Small intestine (tissue), 7 donors: ENCODE data around the gene HS3ST5. TPM values are rescaled to one million over a fixed set of nuclear protein-coding genes. Genes with fewer than 3 reads are reported as not detected.

Source experiments
- DNase-seq, 2 donors: peaks; one replicate each; pipeline versions ENCODE4 v3.0.0 to v3.0.0-alpha.2; 2013
- FAIRE-seq: peaks from 2 replicates; lab custom pipeline; 2012; peaks lifted over from hg19 to GRCh38; lab: Jason Lieb, UNC
- H3K27ac ChIP-seq, 3 donors: one replicate each; pipeline ENCODE4 v1.5.1; 2013; ENCODE audit warnings: low read length in 2 of 3, mild to moderate bottlenecking in 2 of 3, control low read depth in 1 of 3, inconsistent platforms in 1 of 3, low read depth in 1 of 3, moderate library complexity in 1 of 3
- H3K27me3 ChIP-seq, 3 donors: one replicate each; pipeline ENCODE4 v1.6.1; 2013; ENCODE audit warnings: low read length in 3 of 3, inconsistent platforms in 1 of 3; ENCODE audit not compliant: control insufficient read depth in 3 of 3, insufficient read depth in 3 of 3
- H3K36me3 ChIP-seq, 3 donors: one replicate each; pipeline ENCODE4 v1.6.1; 2013; ENCODE audit warnings: low read length in 3 of 3, inconsistent platforms in 1 of 3, low read depth in 1 of 3, mild to moderate bottlenecking in 1 of 3, moderate library complexity in 1 of 3; ENCODE audit not compliant: control insufficient read depth in 3 of 3, insufficient read depth in 2 of 3
- H3K4me1 ChIP-seq, 3 donors: one replicate each; pipeline ENCODE4 v1.6.1; 2013; ENCODE audit warnings: low read length in 2 of 3, inconsistent platforms in 1 of 3, low read depth in 1 of 3, mild to moderate bottlenecking in 1 of 3, moderate library complexity in 1 of 3; ENCODE audit not compliant: control insufficient read depth in 3 of 3, insufficient read depth in 2 of 3
- H3K4me3 ChIP-seq, 3 donors: one replicate each; pipeline ENCODE4 v1.5.1; 2013; ENCODE audit warnings: low read length in 3 of 3, control low read depth in 1 of 3, inconsistent platforms in 1 of 3, low read depth in 1 of 3, mild to moderate bottlenecking in 1 of 3, moderate library complexity in 1 of 3
- H3K9me3 ChIP-seq, 2 donors: one replicate each; pipeline ENCODE4 v1.6.1; 2013; ENCODE audit warnings: low read depth in 1 of 2, low read length in 1 of 2; ENCODE audit not compliant: control insufficient read depth in 2 of 2, insufficient read depth in 1 of 2
- WGBS, 3 donors: extraction: QIAGEN DNeasy Blood & Tissue Kit; methylation state at CpG; one replicate each; pipeline ENCODE4 v1.1.7; 2013; 5-methylcytosine and 5-hydroxymethylcytosine counted together
- polyA plus RNA-seq, 4 donors: library from polyadenylated mRNA; stranded (reverse) in 3 of 4; unstranded in 1 of 4; fragments of 200-250 nt in 3 of 4; fragments of 120-200 nt in 1 of 4; gene quantifications; one replicate each; pipeline versions ENCODE4 v1.2.1 to v1.2.3, GENCODE V29; 2013
- donor health status: healthy with polysubstance abuse.
- donor health status: control.
- donor health status: control.
- donor health status: Bipolar disorder and iron deficiency.
- donor health status: healthy.

Gene HS3ST5
- polyA plus RNA-seq, 4 donors = 0.46 to 0.92 TPM; not detected in 2

DNA sequence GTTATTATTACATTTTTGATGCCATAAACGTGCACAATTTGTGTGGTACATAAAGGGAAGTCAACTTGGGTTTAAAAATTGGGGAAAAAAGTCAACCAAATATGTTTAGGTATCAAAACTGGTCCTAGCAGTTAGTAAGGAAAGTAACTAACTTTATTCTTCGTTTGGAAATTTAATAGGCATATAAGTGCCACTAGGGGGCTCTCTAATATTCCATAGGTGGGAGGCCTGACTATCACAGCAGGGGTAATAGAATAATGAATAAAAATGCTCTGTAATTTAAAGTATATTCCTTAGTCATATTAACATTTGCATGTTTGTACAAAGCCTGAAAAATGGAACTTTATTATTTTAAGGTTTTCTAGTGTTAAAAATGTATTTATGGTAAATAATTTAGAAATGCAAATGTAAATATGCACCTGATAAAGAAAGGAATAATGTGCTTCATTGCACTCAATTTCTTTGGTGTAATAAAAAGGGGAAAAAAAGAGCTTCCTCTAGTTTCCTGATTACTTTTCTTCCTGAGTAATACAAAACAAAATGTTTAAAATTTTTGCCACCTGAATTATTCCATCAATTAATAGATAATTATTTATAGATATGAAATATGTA lies 246.2 kb downstream of the HS3ST5 start:
- DNase-seq (peak; percentile 32 to 38), FAIRE-seq (peak; percentile 51)
- Histone ChIP-seq H3K4me1 (no peaks in the 10 kb centered on the region), H3K27ac (no peak overlapping the region), H3K27me3 (no peaks in the 10 kb centered on the region), H3K9me3 (no peaks in the 10 kb centered on the region), H3K36me3 (no peaks in the 10 kb centered on the region), H3K4me3 (no peak overlapping the region)
- 1 to 3% (median 1%) methylated on average over 2 of the region's 2 CpGs for WGBS, 3 donors

DNA sequence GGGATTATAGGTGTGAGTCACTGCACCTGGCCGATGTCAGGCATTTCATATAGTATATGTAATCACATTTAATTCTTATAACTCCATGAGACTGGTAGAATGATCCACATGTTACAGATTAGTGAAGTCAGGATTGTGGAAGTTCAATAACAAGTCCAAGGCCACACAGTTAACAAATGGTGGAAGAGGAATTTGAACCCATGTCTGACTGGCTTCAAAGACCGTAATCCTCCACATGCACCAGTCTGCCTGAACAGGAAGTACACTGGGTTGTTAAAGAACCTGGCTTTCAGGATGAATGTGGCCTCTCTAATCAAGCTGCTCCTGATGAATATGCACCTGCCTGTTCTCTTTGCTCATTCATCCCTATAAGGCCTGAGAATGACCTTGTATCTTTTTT lies 249.9 kb downstream of the HS3ST5 start:
- Histone ChIP-seq H3K4me3 (no peak overlapping the region), H3K36me3 (no peaks in the 10 kb centered on the region), H3K27ac (no peak overlapping the region), H3K9me3 (no peaks in the 10 kb centered on the region), H3K4me1 (no peaks in the 10 kb centered on the region), H3K27me3 (no peaks in the 10 kb centered on the region)
- DNase-seq (peak in 1 of 2 donors; percentile 35), FAIRE-seq (no peak)
- WGBS, 3 donors = 25 to 67% (median 43%) methylated on average over 2 of the region's 2 CpGs

DNA sequence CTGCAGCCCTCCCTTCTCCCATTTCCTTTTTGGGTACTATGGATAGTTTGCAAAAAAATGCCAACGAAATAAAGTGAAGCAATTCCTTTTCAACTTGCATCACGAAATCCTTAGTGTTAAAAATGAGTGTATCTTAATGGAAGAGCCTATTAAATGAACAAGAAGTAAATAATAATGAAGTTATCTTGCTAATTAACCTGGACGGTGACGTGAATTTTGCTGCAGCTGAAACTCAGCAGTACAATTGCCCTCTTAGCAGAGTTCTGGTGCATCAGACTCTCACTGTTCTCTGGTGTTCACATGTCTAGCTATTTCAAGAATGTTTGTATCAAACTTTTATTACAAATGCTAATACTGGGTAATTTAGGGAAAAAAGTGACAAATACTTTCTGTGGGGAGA lies 252.2 kb downstream of the HS3ST5 start:
- Histone ChIP-seq H3K36me3 (no peaks in the 10 kb centered on the region), H3K4me3 (no peak overlapping the region), H3K9me3 (no peaks in the 10 kb centered on the region), H3K27ac (no peak overlapping the region), H3K4me1 (no peaks in the 10 kb centered on the region), H3K27me3 (no peaks in the 10 kb centered on the region)
- WGBS, 3 donors = 56 to 68% (median 64%) methylated on average over 4 of the region's 4 CpGs
- FAIRE-seq (no peak), DNase-seq (no peak)

- FAIRE-seq = no peak
- Histone ChIP-seq H3K9me3 (no peaks in the 10 kb centered on the region), H3K36me3 (no peaks in the 10 kb centered on the region), H3K27me3 (no peaks in the 10 kb centered on the region), H3K27ac (no peak overlapping the region), H3K4me1 (no peaks in the 10 kb centered on the region), H3K4me3 (no peak overlapping the region)
- 73 to 80% (median 75%) methylated on average over 2 of the region's 2 CpGs for WGBS, 3 donors
- DNase-seq = no peak
These were observed 255.3 kb downstream of the HS3ST5 start for GRCh38 chr6:114087496-114087895.

GRCh38 chr6:114085211-114085610 lies 257.6 kb downstream of the HS3ST5 start:
- DNase-seq = no peak
- no peak for FAIRE-seq
- Histone ChIP-seq H3K27me3 (no peaks in the 10 kb centered on the region), H3K4me1 (no peaks in the 10 kb centered on the region), H3K27ac (no peak overlapping the region), H3K9me3 (no peaks in the 10 kb centered on the region), H3K4me3 (no peak overlapping the region), H3K36me3 (no peaks in the 10 kb centered on the region)
- WGBS, 3 donors = 78 to 85% (median 80%) methylated on average over 2 of the region's 2 CpGs

- DNase-seq (no peak), FAIRE-seq (no peak)
- Histone ChIP-seq H3K27me3 (no peaks in the 10 kb centered on the region), H3K4me3 (no peak overlapping the region), H3K9me3 (no peaks in the 10 kb centered on the region), H3K27ac (no peak overlapping the region), H3K36me3 (no peaks in the 10 kb centered on the region), H3K4me1 (no peaks in the 10 kb centered on the region)
- WGBS, 3 donors = 86 to 91% (median 87%) methylated on average over 15 to 16 of the region's 16 CpGs
These were observed 258.4 kb downstream of the HS3ST5 start for GRCh38 chr6:114084327-114084890.

DNA sequence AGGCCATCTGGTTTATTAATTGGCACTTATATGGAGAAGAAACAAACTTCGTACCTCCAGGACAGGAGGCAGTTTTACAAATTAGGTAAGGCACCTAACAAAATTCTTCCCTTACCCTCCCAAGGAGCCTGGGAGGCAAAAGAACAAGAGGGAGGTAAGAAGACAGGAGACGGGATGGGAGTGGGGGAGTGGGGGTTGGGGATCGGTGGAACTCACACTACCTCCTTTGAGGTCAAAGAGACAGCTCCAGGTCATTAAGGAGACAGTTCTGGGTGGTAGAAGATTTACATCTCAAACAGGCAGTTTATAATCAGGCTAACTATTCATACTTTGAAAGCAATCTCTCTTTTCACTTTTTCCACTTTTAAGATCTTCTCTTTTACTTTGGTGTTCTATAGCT lies 259.6 kb downstream of the HS3ST5 start:
- no peak for FAIRE-seq
- no peak for DNase-seq
- WGBS, 3 donors = 62 to 69% (median 68%) methylated on average over 3 of the region's 3 CpGs
- Histone ChIP-seq H3K36me3 (no peaks in the 10 kb centered on the region), H3K4me3 (no peak overlapping the region), H3K9me3 (no peaks in the 10 kb centered on the region), H3K27me3 (no peaks in the 10 kb centered on the region), H3K4me1 (no peaks in the 10 kb centered on the region), H3K27ac (no peak overlapping the region)

DNA sequence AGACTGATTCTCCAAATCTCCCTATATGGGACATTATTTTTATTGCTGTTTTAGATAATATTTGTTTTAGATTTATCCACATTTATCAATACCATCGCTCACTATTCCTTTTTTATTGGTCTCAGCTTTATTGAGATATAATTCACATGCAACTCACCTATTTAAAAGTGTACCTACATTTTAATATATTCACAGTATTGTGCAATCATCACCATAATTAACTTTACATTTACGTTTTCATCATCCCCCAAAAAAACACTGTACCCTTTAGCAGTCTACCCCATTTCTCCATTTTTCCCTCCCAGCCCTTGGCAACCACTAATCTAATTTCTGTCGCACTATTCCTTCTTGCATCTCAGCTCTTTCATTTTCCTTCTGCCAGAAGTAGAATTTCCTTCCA lies 261.1 kb downstream of the HS3ST5 start:
- H3K9me3 ChIP-seq = no peaks in the 10 kb centered on the region
- FAIRE-seq (no peak), DNase-seq (no peak)
- H3K27ac ChIP-seq = no peak overlapping the region
- no peaks in the 10 kb centered on the region for H3K27me3 ChIP-seq
- H3K36me3 ChIP-seq = no peaks in the 10 kb centered on the region
- WGBS, 3 donors = 65 to 77% (median 71%) methylated on average over 3 of the region's 3 CpGs
- H3K4me1 ChIP-seq = no peaks in the 10 kb centered on the region
- no peak overlapping the region for H3K4me3 ChIP-seq
